HG03103 (cell line): ENCODE measurements around the gene GPS1.

Experiments
- ATAC-seq: cut with Tn5 transposase; IDR thresholded peaks from one replicate; pipeline ENCODE4 v1.9.1; 2021; ENCODE audit warnings: low read depth; ENCODE audit not compliant: unreplicated experiment

Gene GPS1

DNA sequence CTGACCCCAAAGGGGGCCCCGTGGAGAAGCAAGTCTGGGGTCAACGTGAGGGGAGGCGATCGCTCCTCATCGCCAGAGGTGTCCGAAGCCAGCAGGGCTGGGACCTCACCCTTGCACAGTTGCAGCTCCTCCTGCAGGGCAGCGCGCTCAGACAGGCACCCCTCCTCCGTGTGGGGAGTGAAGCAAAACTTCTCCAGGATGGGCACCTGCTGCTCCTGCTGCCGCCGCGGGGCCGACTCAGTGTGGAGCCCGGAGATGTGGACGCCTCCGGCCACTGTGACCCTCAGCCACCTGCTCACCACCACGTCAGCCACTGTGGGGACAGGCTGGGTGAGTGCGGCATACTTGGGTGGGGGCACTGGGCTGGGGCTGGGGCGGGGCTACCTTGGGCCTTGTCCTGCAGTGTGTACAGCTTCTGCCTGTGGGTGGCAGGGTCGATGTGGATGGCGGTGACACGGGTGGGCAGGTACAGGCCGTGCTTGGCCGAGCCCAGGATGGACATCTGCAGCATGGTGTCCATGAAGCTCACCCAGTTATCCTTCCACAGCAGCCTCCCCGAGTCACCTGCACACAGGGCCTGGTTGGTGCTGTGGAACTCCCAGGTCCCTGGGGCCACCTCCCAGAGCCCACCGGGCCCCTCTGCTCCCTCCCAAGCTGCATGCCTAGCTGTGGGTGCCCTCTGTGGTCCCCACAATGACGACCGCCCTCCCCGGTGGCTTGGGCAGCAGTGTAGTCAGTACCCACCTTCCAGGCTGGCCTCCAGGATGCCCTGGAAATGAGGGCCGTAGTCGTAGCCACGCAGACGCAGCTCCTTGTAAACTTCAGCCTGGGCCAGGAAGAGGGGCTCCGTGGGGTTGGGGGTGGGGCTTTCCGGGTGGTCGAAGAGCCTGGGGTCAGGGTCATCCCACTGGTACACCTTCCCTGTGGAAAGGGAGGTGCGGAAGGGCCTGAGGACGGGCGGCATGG, 35.5 kb downstream of the GPS1 start:
- ATAC-seq, result no peak

- no peak for ATAC-seq
Measured at GRCh38 chr17:82087961-82088837, 36.5 kb downstream of the GPS1 start.

DNA sequence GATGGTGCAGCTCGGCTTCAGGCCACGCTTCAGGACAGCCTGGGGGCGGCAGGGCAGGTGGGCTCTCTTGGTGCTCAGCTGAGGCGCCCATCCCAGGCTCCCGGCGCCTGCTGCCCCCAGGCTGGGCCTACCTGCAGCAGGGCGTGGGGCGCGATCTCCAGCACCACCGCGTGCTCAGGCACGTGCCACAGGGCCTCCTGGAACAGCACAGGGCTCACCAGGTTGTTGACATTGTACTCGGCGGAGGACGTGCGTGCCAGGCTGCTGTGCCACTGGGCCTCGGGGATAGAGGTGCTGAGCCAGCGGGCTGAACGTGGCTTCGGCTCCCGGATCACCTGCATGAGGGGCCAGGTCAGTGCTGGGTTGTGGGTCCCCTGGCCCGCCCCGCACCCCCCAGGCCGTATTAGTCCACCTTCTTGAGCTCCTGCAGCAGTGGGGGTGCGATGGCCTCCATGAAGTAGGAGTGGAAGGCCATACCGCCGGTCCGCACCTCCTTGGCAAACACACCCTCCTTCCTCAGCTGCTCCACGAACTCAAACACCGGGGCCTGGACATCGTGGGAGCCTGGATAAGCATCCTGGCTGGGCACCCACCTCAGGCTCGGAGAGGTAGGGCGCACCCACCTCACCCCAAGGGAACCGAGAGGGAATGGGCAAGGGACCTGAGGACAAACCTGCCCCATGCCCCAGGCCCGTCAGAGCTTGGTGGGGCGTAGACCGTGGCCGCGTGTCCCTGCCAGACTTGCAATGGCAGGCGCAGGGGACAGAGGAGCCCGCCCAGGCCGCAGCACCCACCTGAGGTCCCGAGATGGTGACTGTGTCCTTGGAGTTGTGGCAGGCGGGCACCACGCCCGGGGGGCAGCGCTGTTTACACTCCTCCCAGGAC, 37.4 kb downstream of the GPS1 start:
- ATAC-seq, result no peak

- no peak for ATAC-seq
Measured at GRCh38 chr17:82089723-82090548, 38.2 kb downstream of the GPS1 start.

DNA sequence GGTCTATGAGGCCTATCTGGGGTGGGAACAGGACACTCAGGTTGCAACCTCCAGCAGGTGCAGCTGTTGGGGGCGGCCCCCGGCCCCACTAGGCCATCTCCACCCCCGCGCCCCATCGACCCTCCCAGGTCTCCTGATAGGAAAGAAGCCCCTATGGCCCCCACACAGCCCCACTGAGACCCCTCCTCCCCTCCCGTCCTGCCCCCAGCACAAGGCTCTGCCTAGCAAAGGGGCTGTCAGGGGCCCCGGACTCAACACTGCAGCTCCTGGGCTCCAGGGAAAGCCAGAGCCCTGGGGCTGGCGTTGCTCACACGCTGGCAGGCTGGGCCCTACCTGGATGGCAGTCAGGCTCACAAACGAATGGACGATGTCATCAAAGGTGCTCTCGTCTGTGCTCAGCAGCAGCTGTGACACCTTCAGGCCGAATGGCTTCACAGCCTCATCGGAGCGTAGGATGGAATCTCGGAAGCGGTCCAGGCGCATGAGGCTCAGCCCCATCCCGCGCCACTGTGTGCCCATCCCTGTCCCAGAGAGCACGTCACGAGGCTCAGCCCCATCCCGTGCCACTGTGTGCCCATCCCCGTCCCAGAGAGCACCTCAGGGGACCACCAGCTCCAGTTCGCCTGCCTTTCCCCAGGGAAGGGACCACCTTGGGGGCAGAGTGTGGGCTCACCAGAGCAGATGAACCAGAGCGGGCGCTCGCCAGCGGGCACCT, 39.0 kb downstream of the GPS1 start:
- no peak for ATAC-seq

DNA sequence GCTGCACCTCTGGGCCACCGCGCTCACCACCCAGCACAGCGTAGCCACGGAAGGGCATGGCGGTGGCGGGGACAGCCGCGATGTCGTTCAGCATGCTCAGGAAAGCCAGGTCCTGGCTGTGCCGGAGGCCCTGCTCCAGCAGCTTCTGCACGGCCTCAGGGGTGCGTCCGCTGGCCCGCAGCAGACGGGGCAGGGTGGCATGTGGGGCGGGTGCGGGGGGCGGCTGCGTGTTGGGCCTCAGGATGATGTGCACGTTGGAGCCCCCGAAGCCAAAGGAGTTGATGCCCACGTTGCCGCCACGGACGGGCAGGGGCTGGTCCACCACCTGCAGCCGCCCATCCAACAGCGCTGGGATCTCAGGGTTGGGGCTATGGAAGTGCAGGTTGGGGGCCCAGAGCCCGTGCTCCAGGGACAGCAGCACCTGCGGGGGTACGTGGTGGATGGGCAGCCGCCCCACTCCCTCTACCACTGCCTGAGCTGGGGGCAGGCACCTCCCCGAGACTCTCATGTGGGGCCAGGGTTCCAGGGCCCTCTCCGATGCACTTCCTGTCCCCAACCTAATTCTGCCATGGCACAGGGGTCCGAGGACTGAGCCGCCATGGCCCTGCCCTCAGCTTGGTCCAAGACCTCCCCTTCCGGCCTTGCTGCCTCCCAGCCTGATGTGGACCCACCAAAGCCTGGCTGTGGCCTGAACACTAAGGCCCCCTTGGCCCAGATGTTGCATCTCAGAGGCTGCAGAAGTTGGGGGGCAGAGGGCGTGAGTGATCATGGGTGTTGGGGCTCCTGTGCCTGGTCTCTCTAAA, 39.8 kb downstream of the GPS1 start:
- no peak for ATAC-seq

GRCh38 chr17:82092094-82092586, 40.4 kb downstream of the GPS1 start:
- no peak for ATAC-seq

- no peak for ATAC-seq
Measured at GRCh38 chr17:82092628-82092994, 40.9 kb downstream of the GPS1 start.

DNA sequence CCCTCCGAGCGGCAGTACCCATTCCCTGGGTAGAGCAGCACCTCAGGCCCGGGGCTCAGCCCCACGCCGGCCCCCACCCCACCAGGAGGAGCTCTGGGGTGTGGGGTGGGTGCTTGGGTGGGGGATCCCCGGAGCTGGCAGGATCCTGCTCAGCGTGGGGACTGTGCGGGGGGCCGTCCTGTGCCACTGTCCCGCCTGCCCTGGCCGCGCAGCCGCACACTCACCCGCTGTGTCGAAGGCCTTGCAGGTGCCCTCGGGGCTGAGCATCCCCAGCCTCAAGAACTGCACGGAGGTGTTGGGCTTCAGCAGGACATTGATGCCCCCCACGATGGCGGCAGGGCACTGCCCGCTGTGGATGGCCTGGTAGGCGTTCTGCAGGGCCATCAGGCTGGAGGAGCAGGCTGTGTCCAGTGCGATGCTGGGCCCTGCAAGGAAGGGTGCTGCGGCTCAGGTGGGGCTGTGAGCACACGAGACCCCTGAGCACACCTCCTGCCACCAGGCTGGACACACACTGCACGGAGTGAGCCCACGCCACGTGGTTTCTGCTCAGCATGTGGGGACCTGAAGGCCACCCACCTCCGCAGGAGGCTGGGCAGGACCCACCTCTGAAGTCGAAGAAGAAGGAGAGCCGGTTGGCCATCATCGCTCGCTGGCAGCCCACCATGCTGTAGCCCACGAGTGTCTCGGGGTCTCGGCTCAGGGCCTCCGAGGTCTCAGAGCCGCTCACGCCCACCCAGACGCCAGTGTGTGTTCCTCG, 41.5 kb downstream of the GPS1 start:
- ATAC-seq, result no peak

DNA sequence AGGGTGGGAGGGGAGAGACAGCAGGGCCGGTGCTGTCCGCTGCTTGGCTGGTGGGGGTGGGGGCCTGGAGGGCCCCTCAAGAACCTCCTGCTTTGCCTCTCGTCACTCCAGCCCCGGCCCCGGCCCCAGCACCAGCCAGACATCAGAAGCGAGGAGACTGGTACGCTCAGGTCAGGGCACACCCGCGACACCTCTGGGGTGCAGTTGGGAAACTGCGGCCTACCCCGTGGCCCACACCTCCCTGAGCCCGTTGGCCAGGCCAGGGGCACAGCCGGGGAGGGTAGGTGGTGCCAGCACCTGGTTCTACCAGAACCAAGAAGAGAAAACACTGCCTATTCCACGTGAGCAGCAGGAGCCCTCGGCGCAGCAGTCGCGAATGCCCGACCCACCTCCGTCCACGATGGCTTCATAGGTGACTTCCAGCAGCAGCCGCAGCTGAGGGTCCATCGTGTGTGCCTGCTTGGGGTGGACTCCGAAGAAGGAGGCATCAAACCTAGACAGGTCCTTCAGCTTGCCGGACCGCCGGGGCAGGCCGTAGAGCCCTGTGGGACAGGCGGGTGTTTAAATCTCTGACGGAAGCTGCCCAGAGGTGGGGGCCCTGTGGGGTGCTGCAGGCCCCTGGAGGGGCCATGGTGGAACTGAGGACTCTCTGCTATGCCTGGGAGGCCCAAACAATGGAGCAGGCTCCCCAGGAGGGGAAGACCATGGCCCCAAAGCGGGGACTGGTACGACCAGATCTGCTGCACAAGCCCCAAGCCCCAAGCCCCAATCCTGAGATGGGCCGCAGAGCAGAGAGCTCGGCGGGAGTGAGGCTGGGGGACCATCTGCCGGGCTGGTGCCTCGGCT, 43.5 kb downstream of the GPS1 start:
- no peak for ATAC-seq

DNA sequence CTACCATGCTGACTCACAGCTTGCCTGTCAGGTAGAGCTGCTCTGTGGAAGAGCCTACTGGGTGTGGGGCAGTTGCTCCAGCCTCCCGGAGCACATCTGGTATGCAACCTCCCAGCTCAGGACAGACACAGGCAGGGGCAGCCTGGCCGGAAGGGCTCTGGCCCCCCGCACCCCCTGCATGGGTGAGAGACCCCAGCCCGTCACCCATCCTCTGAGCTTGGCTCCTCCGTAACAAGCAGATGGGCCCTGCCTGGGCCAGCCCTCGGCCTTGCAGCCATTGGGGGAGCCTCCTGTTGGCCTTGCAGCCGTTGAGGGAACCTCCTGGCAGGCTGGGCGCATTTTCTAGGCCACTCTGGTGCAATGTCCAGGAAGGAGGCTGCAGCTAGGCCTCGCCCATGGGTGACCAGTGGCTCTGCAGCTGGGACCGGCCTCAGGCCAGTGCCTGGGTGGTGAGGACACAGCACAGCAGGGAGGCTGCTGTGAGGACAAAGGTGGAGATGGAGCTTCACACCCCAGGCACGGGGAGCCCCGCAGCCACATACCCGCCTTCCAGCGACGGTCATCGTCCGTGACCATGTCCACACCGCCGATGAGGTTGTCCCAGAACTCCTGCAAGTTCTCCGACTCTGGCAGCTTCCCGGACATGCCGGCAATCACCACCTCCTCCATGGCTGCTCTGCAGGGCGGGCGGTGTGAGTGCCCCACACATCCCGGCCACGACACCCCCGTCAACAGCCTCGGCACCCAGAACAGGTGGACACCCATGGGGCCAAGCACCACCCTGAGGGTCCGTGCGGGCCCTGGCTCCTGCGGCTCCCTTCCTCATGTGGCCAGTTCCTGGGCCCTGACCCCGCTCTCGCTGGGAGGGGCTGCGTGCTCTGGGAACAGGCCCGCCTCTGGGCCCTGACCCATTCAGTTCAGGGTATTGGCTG, 44.3 kb downstream of the GPS1 start:
- no peak for ATAC-seq

- ATAC-seq, result no peak
Measured at GRCh38 chr17:82096709-82097183, 45.0 kb downstream of the GPS1 start.

DNA sequence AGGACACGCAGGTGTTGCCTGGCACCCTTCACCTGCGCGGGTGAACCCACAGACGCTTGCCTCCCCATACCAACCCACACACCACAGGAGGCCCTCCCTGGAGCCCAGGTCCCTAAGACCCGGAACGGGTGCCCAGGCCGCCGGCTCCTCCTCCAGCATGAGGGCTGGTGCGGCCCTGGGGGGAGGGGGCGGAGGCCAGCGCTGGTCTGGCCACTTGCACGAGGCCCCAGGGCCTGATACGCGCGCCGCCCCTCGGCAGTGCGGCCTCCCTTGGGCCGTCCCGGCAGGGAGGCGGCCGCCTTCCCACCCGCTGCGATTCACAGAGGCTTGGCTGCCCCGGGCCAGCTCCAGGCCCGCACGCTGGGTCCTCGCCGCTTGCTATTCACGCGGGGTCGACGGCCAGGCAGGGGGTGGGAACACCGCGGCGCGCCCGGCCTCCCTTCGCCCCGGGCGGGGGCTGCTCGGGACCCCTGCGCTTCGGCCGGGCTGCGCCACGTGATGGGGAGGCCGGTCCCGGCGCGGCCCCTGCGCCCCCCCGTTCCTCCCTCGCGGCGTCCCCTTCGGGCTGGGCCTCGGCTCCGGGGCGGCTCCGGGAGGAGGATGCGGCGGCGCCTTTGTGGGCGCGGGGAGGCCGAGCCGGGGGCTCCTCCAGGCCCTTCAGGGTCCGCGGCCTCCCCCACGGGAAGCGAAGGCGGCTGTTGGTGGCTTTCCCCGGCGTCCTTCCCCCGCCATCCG, 45.7 kb downstream of the GPS1 start:
- ATAC-seq, result no peak

GRCh38 chr17:82097919-82098168, 46.1 kb downstream of the GPS1 start:
- no peak for ATAC-seq
